CD14-positive monocyte (primary cell): Measurements from ENCODE around the gene GRID1. TPM values are rescaled to one million over a fixed set of nuclear protein-coding genes. Genes with fewer than 3 reads are reported as not detected.

ENCODE experiments used
- DNase-seq, 3 donors: peaks; one replicate each; pipeline ENCODE4 v3.0.0-alpha.2; 2011 to 2022
- H2AFZ ChIP-seq: 2 replicates; pipeline ENCODE4 v1.6.0; 2012; ENCODE audit warnings: mild to moderate bottlenecking, low read depth, low read length, inconsistent platforms; ENCODE audit not compliant: insufficient read depth, poor library complexity, severe bottlenecking
- H3K27ac ChIP-seq, 2 donors: 1 replicate in 1 of 2; 2 replicates in 1 of 2; pipeline ENCODE4 v1.5.1; 2012 to 2013; ENCODE audit warnings: low read length in 2 of 2, control low read depth in 1 of 2, inconsistent platforms in 1 of 2, low read depth in 1 of 2, mild to moderate bottlenecking in 1 of 2
- H3K27me3 ChIP-seq, 2 donors: one replicate each; pipeline versions ENCODE4 v1.6.0 to v1.6.1; 2011 to 2013; ENCODE audit warnings: low read length in 2 of 2; ENCODE audit not compliant: control insufficient read depth in 2 of 2, insufficient read depth in 2 of 2
- H3K36me3 ChIP-seq, 2 donors: replicated peaks in 1 of 2; 1 replicate in 1 of 2; 2 replicates in 1 of 2; pipeline versions ENCODE4 v1.5.1 to v1.6.1; 2012 to 2013; ENCODE audit warnings: low read length in 2 of 2, control low read depth in 1 of 2, inconsistent platforms in 1 of 2, mild to moderate bottlenecking in 1 of 2; ENCODE audit not compliant: insufficient read depth in 2 of 2, control insufficient read depth in 1 of 2
- H3K4me1 ChIP-seq, 2 donors: 1 replicate in 1 of 2; 2 replicates in 1 of 2; pipeline versions ENCODE4 v1.5.1 to v1.6.1; 2012 to 2013; ENCODE audit warnings: low read length in 2 of 2, control low read depth in 1 of 2, inconsistent platforms in 1 of 2, mild to moderate bottlenecking in 1 of 2, moderate library complexity in 1 of 2; ENCODE audit not compliant: insufficient read depth in 2 of 2, control insufficient read depth in 1 of 2
- H3K4me2 ChIP-seq: replicated peaks from 2 replicates; pipeline ENCODE3; 2012; ENCODE audit warnings: low read length, moderate library complexity, mild to moderate bottlenecking; ENCODE audit not compliant: poor library complexity, severe bottlenecking; ENCODE audit errors: extremely low read depth
- H3K4me3 ChIP-seq, 3 experiments: fragments of 200-600 bp in 1 of 3; sonication (generic) in 1 of 3; replicated peaks in 1 of 3; 1 replicate in 2 of 3; 2 replicates in 1 of 3; pipeline ENCODE4 v1.5.1; 2011 to 2013; ENCODE audit warnings: low read length in 3 of 3, mild to moderate bottlenecking in 3 of 3, control low read depth in 2 of 3, low read depth in 2 of 3, inconsistent platforms in 1 of 3, moderate library complexity in 1 of 3
- H3K79me2 ChIP-seq: 2 replicates; pipeline ENCODE4 v1.6.0; 2012; ENCODE audit warnings: mild to moderate bottlenecking, control low read depth, inconsistent platforms, low read length, moderate library complexity; ENCODE audit not compliant: insufficient read depth
- H3K9ac ChIP-seq: 2 replicates; pipeline ENCODE4 v1.6.0; 2017; ENCODE audit warnings: low read length, mild to moderate bottlenecking; ENCODE audit not compliant: insufficient read depth, poor library complexity, severe bottlenecking
- H3K9me3 ChIP-seq, 2 donors: replicated peaks in 1 of 2; 1 replicate in 1 of 2; 2 replicates in 1 of 2; pipeline versions ENCODE4 v1.5.1 to v1.6.1; 2012 to 2013; ENCODE audit warnings: low read length in 2 of 2, control low read depth in 1 of 2; ENCODE audit not compliant: control insufficient read depth in 1 of 2, insufficient read depth in 1 of 2
- H4K20me1 ChIP-seq: 2 replicates; pipeline ENCODE4 v1.6.0; 2012; ENCODE audit warnings: mild to moderate bottlenecking, low read length, control low read depth, moderate library complexity; ENCODE audit not compliant: insufficient read depth
- H3K27ac Mint-ChIP-seq, 7 donors: one replicate each; pipeline ENCODE4 v1.8.0; 2020; ENCODE audit warnings: mild to moderate bottlenecking in 7 of 7, mixed read lengths in 7 of 7, moderate library complexity in 6 of 7, inconsistent platforms in 2 of 7
- H3K27me3 Mint-ChIP-seq, 3 donors: one replicate each; pipeline ENCODE4 v1.8.0; 2021 to 2022; ENCODE audit warnings: low read depth in 3 of 3, mild to moderate bottlenecking in 3 of 3, mixed read lengths in 3 of 3, moderate library complexity in 3 of 3, inconsistent platforms in 1 of 3
- H3K36me3 Mint-ChIP-seq, 2 donors: one replicate each; pipeline ENCODE4 v1.8.0; 2020; ENCODE audit warnings: mixed read lengths in 2 of 2, inconsistent platforms in 1 of 2, mild to moderate bottlenecking in 1 of 2
- H3K4me1 Mint-ChIP-seq: one replicate; pipeline ENCODE4 v1.8.0; 2020; ENCODE audit warnings: mild to moderate bottlenecking, mixed read lengths
- H3K4me3 Mint-ChIP-seq, 2 donors: one replicate each; pipeline ENCODE4 v1.8.0; 2020; ENCODE audit warnings: mild to moderate bottlenecking in 2 of 2, mixed read lengths in 2 of 2, moderate library complexity in 1 of 2
- H3K9me3 Mint-ChIP-seq, 7 donors: one replicate each; pipeline ENCODE4 v1.8.0; 2020 to 2022; ENCODE audit warnings: mixed read lengths in 7 of 7, mild to moderate bottlenecking in 6 of 7, moderate library complexity in 6 of 7, inconsistent platforms in 2 of 7
- WGBS: methylation state at CpG from one replicate; pipeline ENCODE4 v1.1.5; 2013; ENCODE audit warnings: missing lambda C conversion rate; ENCODE audit not compliant: insufficient coverage; 5-methylcytosine and 5-hydroxymethylcytosine counted together
- intact Hi-C, 2 donors: fragments of 100-400 bp; cut with micrococcal nuclease; formaldehyde crosslinking; loops; one replicate each; pipeline versions ENCODE4 v1.15.0 to v1.15.1; 2023
- polyA plus RNA-seq, 3 donors: library from polyadenylated mRNA; depleted of rRNA in 1 of 3; unstranded in 2 of 3; stranded (reverse) in 1 of 3; fragments of 300-500 nt in 2 of 3; fragments of >200 nt in 1 of 3; fragmentation: Illumina TruSeq in 2 of 3; gene quantifications; 1 replicate in 2 of 3; 2 replicates in 1 of 3; pipeline ENCODE4 v1.2.3, GENCODE V29; 2012 to 2021
- TF ChIP-seq, protein P1 (sequence below): fragments of 200-600 bp; IDR thresholded peaks from one replicate; pipeline ENCODE4 v1.8.0; 2022; ENCODE audit warnings: antibody characterized with exemption, mild to moderate bottlenecking

Gene GRID1
- polyA plus RNA-seq, 3 donors, result not detected

DNA sequence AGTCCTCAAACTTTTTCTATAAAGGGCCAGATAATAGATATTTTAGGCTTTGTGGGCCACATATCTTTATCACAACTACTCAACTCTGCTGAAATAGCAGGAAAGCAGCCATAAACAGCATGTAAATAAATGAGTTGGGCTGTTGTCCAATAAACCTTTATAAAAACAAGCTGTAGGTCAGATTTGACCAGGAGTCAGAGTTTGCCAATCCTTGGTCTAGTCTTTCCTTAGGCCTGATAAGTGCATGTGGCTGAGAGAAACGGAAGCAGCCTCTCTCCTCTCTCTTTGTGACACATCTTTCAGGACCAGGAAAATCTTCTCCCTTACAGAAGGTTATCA, 724.5 kb downstream of the GRID1 start:
- H3K36me3 ChIP-seq, result no peaks in the 10 kb centered on the region
- H3K27me3 ChIP-seq, result no peaks in the 10 kb centered on the region
- DNase-seq, result no peak
- no peaks in the 10 kb centered on the region for H3K4me1 ChIP-seq
- peaks cover 0 to 9% (median 5%) of the 10 kb centered on the region in 7 donors for H3K9me3 Mint-ChIP-seq
- H3K27ac ChIP-seq, result no peak overlapping the region
- H2AFZ ChIP-seq, result no peak overlapping the region
- no CpG with 5 or more reads among the region's 1 CpG for WGBS
- H3K27ac Mint-ChIP-seq, result no peak overlapping the region
- no peak overlapping the region for H3K4me3 Mint-ChIP-seq
- H3K4me1 Mint-ChIP-seq, result no peaks in the 10 kb centered on the region
- H3K4me2 ChIP-seq, result no peak overlapping the region
- peaks cover 4 to 15% of the 10 kb centered on the region in 2 donors for H3K9me3 ChIP-seq
- TF ChIP-seq, protein P1, sequence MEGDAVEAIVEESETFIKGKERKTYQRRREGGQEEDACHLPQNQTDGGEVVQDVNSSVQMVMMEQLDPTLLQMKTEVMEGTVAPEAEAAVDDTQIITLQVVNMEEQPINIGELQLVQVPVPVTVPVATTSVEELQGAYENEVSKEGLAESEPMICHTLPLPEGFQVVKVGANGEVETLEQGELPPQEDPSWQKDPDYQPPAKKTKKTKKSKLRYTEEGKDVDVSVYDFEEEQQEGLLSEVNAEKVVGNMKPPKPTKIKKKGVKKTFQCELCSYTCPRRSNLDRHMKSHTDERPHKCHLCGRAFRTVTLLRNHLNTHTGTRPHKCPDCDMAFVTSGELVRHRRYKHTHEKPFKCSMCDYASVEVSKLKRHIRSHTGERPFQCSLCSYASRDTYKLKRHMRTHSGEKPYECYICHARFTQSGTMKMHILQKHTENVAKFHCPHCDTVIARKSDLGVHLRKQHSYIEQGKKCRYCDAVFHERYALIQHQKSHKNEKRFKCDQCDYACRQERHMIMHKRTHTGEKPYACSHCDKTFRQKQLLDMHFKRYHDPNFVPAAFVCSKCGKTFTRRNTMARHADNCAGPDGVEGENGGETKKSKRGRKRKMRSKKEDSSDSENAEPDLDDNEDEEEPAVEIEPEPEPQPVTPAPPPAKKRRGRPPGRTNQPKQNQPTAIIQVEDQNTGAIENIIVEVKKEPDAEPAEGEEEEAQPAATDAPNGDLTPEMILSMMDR, result no peak
- intact Hi-C loops, result no loop called here
- H3K4me3 ChIP-seq, result no peak overlapping the region
- H3K9ac ChIP-seq, result no peak overlapping the region
- H4K20me1 ChIP-seq, result no peaks in the 10 kb centered on the region
- no peaks in the 10 kb centered on the region for H3K79me2 ChIP-seq
- H3K27me3 Mint-ChIP-seq, result no peaks in the 10 kb centered on the region
- no peaks in the 10 kb centered on the region for H3K36me3 Mint-ChIP-seq

DNA sequence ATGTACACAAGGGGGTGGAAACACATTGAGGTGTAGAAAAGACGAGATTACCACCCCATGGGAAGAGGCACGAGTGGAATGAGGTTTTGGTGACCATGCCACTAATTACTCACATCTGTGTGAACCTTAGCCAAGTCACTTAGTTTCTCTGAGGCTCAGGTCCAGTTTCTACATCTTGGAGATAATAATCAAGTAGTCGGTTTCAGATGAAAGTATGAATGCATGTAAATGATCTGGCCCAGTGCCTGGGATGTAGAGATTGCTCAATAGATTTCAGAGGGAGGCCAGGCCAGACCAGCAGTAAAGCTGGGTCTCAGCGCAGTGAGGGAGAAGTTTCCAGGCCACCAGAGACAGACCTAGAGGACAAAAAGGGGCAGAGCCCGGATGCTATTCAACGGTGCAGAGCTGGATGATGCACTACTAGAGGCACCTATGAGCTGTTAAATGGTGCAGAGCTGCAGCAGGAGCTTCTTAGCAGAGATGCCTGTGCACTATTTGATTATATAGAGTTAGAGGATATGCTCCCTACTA, 725.1 kb downstream of the GRID1 start:
- Histone ChIP-seq H3K9me3 (peaks cover 4 to 9% of the 10 kb centered on the region in 2 donors), H3K4me3 (no peak overlapping the region), H3K79me2 (no peaks in the 10 kb centered on the region), H3K27ac (no peak overlapping the region), H4K20me1 (no peaks in the 10 kb centered on the region), H2AFZ (no peak overlapping the region), H3K36me3 (no peaks in the 10 kb centered on the region), H3K27me3 (no peaks in the 10 kb centered on the region), H3K4me2 (no peak overlapping the region), H3K4me1 (no peaks in the 10 kb centered on the region), H3K9ac (no peak overlapping the region)
- intact Hi-C loops, result no loop called here
- Mint-ChIP-seq H3K27ac (peak overlapping the region in 1 of 7 donors; percentile 61), H3K4me3 (no peak overlapping the region), H3K4me1 (no peaks in the 10 kb centered on the region), H3K27me3 (no peaks in the 10 kb centered on the region), H3K36me3 (no peaks in the 10 kb centered on the region), H3K9me3 (peaks cover 0 to 9% (median 3%) of the 10 kb centered on the region in 7 donors)
- DNase-seq, result no peak
- TF ChIP-seq, protein P1, result no peak
- WGBS, result 86% methylated on average over 6 of the region's 6 CpGs
